Measurements from ENCODE around the gene ZMYM2.

ZMYM2 gene

DNA sequence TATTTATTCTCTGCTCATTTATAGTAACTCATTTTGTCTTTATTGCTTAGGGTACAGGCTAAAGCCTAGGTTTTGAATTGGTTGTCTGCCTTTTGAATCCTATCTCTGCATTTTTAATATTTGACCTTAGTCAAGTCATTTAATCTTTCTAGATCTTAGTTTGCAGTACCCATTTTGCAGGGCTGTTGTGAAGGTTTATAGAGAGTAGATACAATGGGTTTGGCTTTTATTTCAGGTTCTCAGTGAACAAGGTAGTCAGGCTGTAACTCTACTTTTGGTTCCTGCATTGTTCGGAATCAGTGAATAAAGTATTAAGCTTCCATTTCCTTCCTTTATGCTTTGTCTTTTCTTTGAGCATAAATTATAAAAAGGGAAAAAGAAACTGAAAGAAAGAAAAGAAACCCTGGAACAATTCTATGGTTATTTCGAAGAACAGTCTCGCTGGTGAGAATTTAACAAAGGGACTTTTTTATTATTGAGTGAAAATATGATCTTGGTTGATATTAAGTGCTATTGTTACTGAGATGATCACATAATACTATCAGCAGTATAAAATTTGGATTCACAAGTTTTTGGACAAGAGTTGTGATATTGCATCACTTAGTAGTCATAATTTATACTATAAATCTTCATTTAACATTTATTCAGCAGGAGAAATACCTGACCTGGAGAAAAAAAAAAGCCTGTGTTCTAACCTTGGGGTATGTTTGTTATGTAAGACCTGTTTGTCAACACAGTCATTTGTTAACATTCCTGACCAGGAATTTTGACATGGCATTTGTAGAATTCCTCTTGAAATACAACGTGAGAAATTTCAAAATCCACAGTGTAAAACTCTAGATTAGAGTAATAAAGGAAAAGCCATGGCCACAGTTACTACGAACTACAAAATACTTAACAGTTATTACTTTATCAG is 91.3 kb downstream of the ZMYM2 start:
- no peak overlapping the region for H3K4me3 ChIP-seq (ENCODE audit: low read depth, low read length, poor library complexity, severe bottlenecking)
- H3K4me2 ChIP-seq (ENCODE audit: low read length): no peak overlapping the region
- 0 out of 2 replicates have a peak, but pooled peaks cover 3% of the 10 kb centered on the region for H3K79me2 ChIP-seq (ENCODE audit: insufficient read depth, low read length)
- TF ChIP-seq EZH2 (IDR thresholded peaks at IDR 0.05; ENCODE audit: borderline replicate concordance, low read length): no peak
- TF ChIP-seq, protein P1, sequence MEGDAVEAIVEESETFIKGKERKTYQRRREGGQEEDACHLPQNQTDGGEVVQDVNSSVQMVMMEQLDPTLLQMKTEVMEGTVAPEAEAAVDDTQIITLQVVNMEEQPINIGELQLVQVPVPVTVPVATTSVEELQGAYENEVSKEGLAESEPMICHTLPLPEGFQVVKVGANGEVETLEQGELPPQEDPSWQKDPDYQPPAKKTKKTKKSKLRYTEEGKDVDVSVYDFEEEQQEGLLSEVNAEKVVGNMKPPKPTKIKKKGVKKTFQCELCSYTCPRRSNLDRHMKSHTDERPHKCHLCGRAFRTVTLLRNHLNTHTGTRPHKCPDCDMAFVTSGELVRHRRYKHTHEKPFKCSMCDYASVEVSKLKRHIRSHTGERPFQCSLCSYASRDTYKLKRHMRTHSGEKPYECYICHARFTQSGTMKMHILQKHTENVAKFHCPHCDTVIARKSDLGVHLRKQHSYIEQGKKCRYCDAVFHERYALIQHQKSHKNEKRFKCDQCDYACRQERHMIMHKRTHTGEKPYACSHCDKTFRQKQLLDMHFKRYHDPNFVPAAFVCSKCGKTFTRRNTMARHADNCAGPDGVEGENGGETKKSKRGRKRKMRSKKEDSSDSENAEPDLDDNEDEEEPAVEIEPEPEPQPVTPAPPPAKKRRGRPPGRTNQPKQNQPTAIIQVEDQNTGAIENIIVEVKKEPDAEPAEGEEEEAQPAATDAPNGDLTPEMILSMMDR (IDR thresholded peaks at IDR 0.05; ENCODE audit: low read length): no peak
- no peak overlapping the region for H2AFZ ChIP-seq (ENCODE audit: low read length)
- no peaks in the 10 kb centered on the region for H3K4me1 ChIP-seq (ENCODE audit: insufficient read depth, low read length, severe bottlenecking)
- no peaks in the 10 kb centered on the region for H3K27me3 ChIP-seq (ENCODE audit: insufficient read depth, low read length)
- H3K36me3 ChIP-seq (ENCODE audit: insufficient read depth, low read length): peaks cover 47% of the 10 kb centered on the region
- H4K20me1 ChIP-seq (ENCODE audit: insufficient read depth, low read length): no peaks in the 10 kb centered on the region
- no peak overlapping the region for H3K27ac ChIP-seq (ENCODE audit: low read depth, low read length, poor library complexity, severe bottlenecking)
- no peaks in the 10 kb centered on the region; the same call in 1 of the 2 replicates for H3K9me2 ChIP-seq (ENCODE audit: low read depth, low read length)
- no peaks in the 10 kb centered on the region for H3K9me3 ChIP-seq (ENCODE audit: low read length)
- no peak overlapping the region for H3K9ac ChIP-seq (ENCODE audit: low read length)
- no peaks in the 10 kb centered on the region; the same call in 1 of the 2 replicates for H3F3A ChIP-seq (ENCODE audit: insufficient read depth, low read length)

DNA sequence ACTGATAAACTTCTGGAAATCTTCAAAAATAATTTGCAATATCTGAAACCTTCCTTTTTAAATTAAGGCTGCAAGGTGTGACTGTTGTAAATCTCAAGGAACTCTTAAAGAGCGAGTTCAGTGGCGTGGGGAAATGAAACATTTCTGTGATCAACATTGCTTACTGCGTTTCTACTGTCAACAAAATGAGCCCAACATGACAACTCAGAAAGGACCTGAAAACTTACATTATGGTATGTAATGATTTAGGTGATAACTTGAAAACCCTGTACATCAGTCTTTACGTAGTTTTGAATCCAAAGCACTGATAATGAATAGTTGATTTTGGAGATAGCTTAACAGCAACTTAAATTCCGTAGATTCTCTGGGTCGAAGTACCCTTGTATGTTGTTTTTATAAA is 92.8 kb downstream of the ZMYM2 start:
- Histone ChIP-seq H3K79me2 (ENCODE audit: insufficient read depth, low read length) (0 out of 2 replicates have a peak, but pooled peaks cover 3% of the 10 kb centered on the region), H3K4me3 (ENCODE audit: low read depth, low read length, poor library complexity, severe bottlenecking) (no peak overlapping the region), H3K9ac (ENCODE audit: low read length) (no peak overlapping the region), H3K36me3 (ENCODE audit: insufficient read depth, low read length) (peaks cover 52% of the 10 kb centered on the region; the same call in 1 of the 2 replicates), H3F3A (ENCODE audit: insufficient read depth, low read length) (no peaks in the 10 kb centered on the region; the same call in 1 of the 2 replicates), H3K4me1 (ENCODE audit: insufficient read depth, low read length, severe bottlenecking) (no peaks in the 10 kb centered on the region), H3K9me3 (ENCODE audit: low read length) (no peaks in the 10 kb centered on the region), H3K9me2 (ENCODE audit: low read depth, low read length) (no peaks in the 10 kb centered on the region; the same call in 1 of the 2 replicates), H3K27me3 (ENCODE audit: insufficient read depth, low read length) (no peaks in the 10 kb centered on the region), H3K4me2 (ENCODE audit: low read length) (no peak overlapping the region), H2AFZ (ENCODE audit: low read length) (no peak overlapping the region), H3K27ac (ENCODE audit: low read depth, low read length, poor library complexity, severe bottlenecking) (no peak overlapping the region), H4K20me1 (ENCODE audit: insufficient read depth, low read length) (no peaks in the 10 kb centered on the region)
- TF ChIP-seq EZH2 (IDR thresholded peaks at IDR 0.05; ENCODE audit: borderline replicate concordance, low read length): no peak
- TF ChIP-seq, protein P1 (IDR thresholded peaks at IDR 0.05; ENCODE audit: low read length): no peak

- Histone ChIP-seq H2AFZ (ENCODE audit: low read length) (no peak overlapping the region), H3K27me3 (ENCODE audit: insufficient read depth, low read length) (no peaks in the 10 kb centered on the region), H3K4me3 (ENCODE audit: low read depth, low read length, poor library complexity, severe bottlenecking) (no peak overlapping the region), H3K27ac (ENCODE audit: low read depth, low read length, poor library complexity, severe bottlenecking) (no peak overlapping the region), H4K20me1 (ENCODE audit: insufficient read depth, low read length) (no peaks in the 10 kb centered on the region), H3K79me2 (ENCODE audit: insufficient read depth, low read length) (no peaks in the 10 kb centered on the region), H3K36me3 (ENCODE audit: insufficient read depth, low read length) (peaks cover 61% of the 10 kb centered on the region; the same call in 1 of the 2 replicates), H3F3A (ENCODE audit: insufficient read depth, low read length) (no peaks in the 10 kb centered on the region), H3K4me1 (ENCODE audit: insufficient read depth, low read length, severe bottlenecking) (no peaks in the 10 kb centered on the region), H3K9ac (ENCODE audit: low read length) (no peak overlapping the region), H3K9me3 (ENCODE audit: low read length) (no peaks in the 10 kb centered on the region), H3K4me2 (ENCODE audit: low read length) (no peak overlapping the region), H3K9me2 (ENCODE audit: low read depth, low read length) (no peaks in the 10 kb centered on the region; the same call in 1 of the 2 replicates)
- TF ChIP-seq, protein P1 (IDR thresholded peaks at IDR 0.05; ENCODE audit: low read length): no peak
- no peak for TF ChIP-seq EZH2 (IDR thresholded peaks at IDR 0.05; ENCODE audit: borderline replicate concordance, low read length)
These were observed 94.5 kb downstream of the ZMYM2 start for GRCh38 chr13:20053016-20053415.

All from OCI-LY1 (cell line).